WTC11 (cell line): ENCODE data around the gene PLA2G12B. TPM values are rescaled to one million over a fixed set of nuclear protein-coding genes. Genes with fewer than 3 reads are reported as not detected.

Experiments used
- ATAC-seq: fragments of 200-7000 bp; cut with Tn5 transposase; 2 replicates; pipeline ENCODE4 v1.10.0; 2021; ENCODE audit warnings: mild to moderate bottlenecking, moderate library complexity
- CTCF ChIA-PET: fragments of 300-600 bp; sonication (Branson Sonifier 250); formaldehyde crosslinking; loops from one replicate; lab custom pipeline; 2021; ENCODE audit warnings: antibody characterized with exemption; lab: Charles Lee
- POLR2A ChIA-PET: fragments of 350-600 bp; sonication (Branson Sonifier 250); formaldehyde crosslinking; loops from one replicate; lab custom pipeline; 2021; ENCODE audit warnings: antibody characterized with exemption; lab: Charles Lee
- DNase-seq: peaks from one replicate; pipeline ENCODE4 v3.0.0; 2021; ENCODE audit warnings: low spot score
- H3K27ac Mint-ChIP-seq: 2 replicates; pipeline ENCODE4 v1.8.0; 2021; ENCODE audit warnings: mixed read lengths
- H3K27me3 Mint-ChIP-seq: 2 replicates; pipeline ENCODE4 v1.8.0; 2021; ENCODE audit warnings: low read depth, mild to moderate bottlenecking, moderate library complexity, mixed read lengths
- H3K36me3 Mint-ChIP-seq: 2 replicates; pipeline ENCODE4 v1.8.0; 2021; ENCODE audit warnings: mixed read lengths
- H3K4me1 Mint-ChIP-seq: 2 replicates; pipeline ENCODE4 v1.8.0; 2022; ENCODE audit warnings: mixed read lengths
- H3K4me3 Mint-ChIP-seq: 2 replicates; pipeline ENCODE4 v1.8.0; 2021; ENCODE audit warnings: mild to moderate bottlenecking, moderate library complexity, mixed read lengths
- H3K9me3 Mint-ChIP-seq: 2 replicates; pipeline ENCODE4 v1.8.0; 2021; ENCODE audit warnings: mixed read lengths
- ATF1 ChIP-seq: sonication (generic); formaldehyde crosslinking; IDR thresholded peaks from 2 replicates; pipeline ENCODE4 v1.8.1; 2023; ENCODE audit warnings: mild to moderate bottlenecking, moderate library complexity, missing genetic modification reagents
- CBFB ChIP-seq: sonication (generic); formaldehyde crosslinking; IDR thresholded peaks from 2 replicates; pipeline ENCODE4 v1.8.1; 2022; ENCODE audit warnings: mild to moderate bottlenecking, low read depth, missing genetic modification reagents
- ETV6 ChIP-seq: sonication (generic); formaldehyde crosslinking; IDR thresholded peaks from 2 replicates; pipeline ENCODE4 v1.8.1; 2022; ENCODE audit warnings: mild to moderate bottlenecking, missing genetic modification reagents
- GRHL2 ChIP-seq: fragments of 250-450 bp; sonication (Bioruptor Pico); IDR thresholded peaks from 2 replicates; pipeline ENCODE4 v1.8.0; 2022; ENCODE audit warnings: mild to moderate bottlenecking, moderate library complexity; ENCODE audit not compliant: insufficient replicate concordance, severe bottlenecking
- HMGXB4 ChIP-seq: sonication (generic); formaldehyde crosslinking; IDR thresholded peaks from 2 replicates; pipeline ENCODE4 v1.8.1; 2023; ENCODE audit warnings: mild to moderate bottlenecking, moderate library complexity, missing genetic modification reagents
- KAT7 ChIP-seq: sonication (generic); formaldehyde crosslinking; IDR thresholded peaks from 2 replicates; pipeline ENCODE4 v1.8.1; 2023; ENCODE audit warnings: missing genetic modification reagents, mild to moderate bottlenecking, borderline replicate concordance
- MAX ChIP-seq: sonication (generic); formaldehyde crosslinking; IDR thresholded peaks from 2 replicates; pipeline ENCODE4 v1.8.0; 2022; ENCODE audit warnings: mild to moderate bottlenecking, missing genetic modification reagents
- NFE2L1 ChIP-seq: sonication (generic); formaldehyde crosslinking; IDR thresholded peaks from 2 replicates; pipeline ENCODE4 v1.8.1; 2023; ENCODE audit warnings: missing genetic modification reagents
- NFYB ChIP-seq: sonication (generic); formaldehyde crosslinking; conservative IDR thresholded peaks from 2 replicates; pipeline ENCODE4 v1.8.0; 2022; ENCODE audit warnings: low read depth, missing genetic modification reagents
- NR2C2 ChIP-seq: sonication (generic); formaldehyde crosslinking; IDR thresholded peaks from 2 replicates; pipeline ENCODE4 v1.8.0; 2022; ENCODE audit warnings: mild to moderate bottlenecking, missing genetic modification reagents
- OVOL2 ChIP-seq: fragments of 250-450 bp; sonication (Bioruptor Pico); IDR thresholded peaks from 2 replicates; pipeline ENCODE4 v1.9.0; 2021; ENCODE audit warnings: mild to moderate bottlenecking, borderline replicate concordance
- RELA ChIP-seq: sonication (generic); formaldehyde crosslinking; IDR thresholded peaks from 2 replicates; pipeline ENCODE4 v1.8.1; 2022; ENCODE audit warnings: missing genetic modification reagents, mild to moderate bottlenecking, borderline replicate concordance
- TEAD1 ChIP-seq: sonication (generic); formaldehyde crosslinking; IDR thresholded peaks from 2 replicates; pipeline ENCODE4 v1.8.0; 2022; ENCODE audit warnings: mild to moderate bottlenecking, missing genetic modification reagents
- TEAD4 ChIP-seq: sonication (generic); formaldehyde crosslinking; IDR thresholded peaks from 2 replicates; pipeline ENCODE4 v1.8.0; 2022; ENCODE audit warnings: mild to moderate bottlenecking, missing genetic modification reagents
- TP53 ChIP-seq: sonication (generic); formaldehyde crosslinking; IDR thresholded peaks from 2 replicates; pipeline ENCODE4 v1.8.1; 2023; ENCODE audit warnings: mild to moderate bottlenecking, missing genetic modification reagents
- ZMAT4 ChIP-seq: fragments of 250-450 bp; sonication (Bioruptor Pico); IDR thresholded peaks from 2 replicates; pipeline ENCODE4 v1.9.0; 2021; ENCODE audit warnings: mild to moderate bottlenecking
- ZNF232 ChIP-seq: sonication (generic); formaldehyde crosslinking; IDR thresholded peaks from 2 replicates; pipeline ENCODE4 v1.8.0; 2022; ENCODE audit warnings: mild to moderate bottlenecking, missing genetic modification reagents
- ZNF512 ChIP-seq: sonication (generic); formaldehyde crosslinking; IDR thresholded peaks from 2 replicates; pipeline ENCODE4 v1.8.1; 2022; ENCODE audit warnings: missing genetic modification reagents, borderline replicate concordance
- ZNF671 ChIP-seq: fragments of 250-450 bp; sonication (Bioruptor Pico); IDR thresholded peaks from 2 replicates; pipeline ENCODE4 v1.8.0; 2021; ENCODE audit warnings: mild to moderate bottlenecking
- total RNA-seq: library from RNA; stranded (reverse); gene quantifications from 3 replicates; pipeline ENCODE4 v1.2.3, GENCODE V29; 2021
- TF ChIP-seq, protein P1 (sequence below): fragments of 250-450 bp; sonication (Bioruptor Pico); IDR thresholded peaks from 2 replicates; pipeline ENCODE4 v2.1.2; 2022; ENCODE audit warnings: mild to moderate bottlenecking, moderate library complexity
- TF ChIP-seq, protein P2 (sequence below): sonication (generic); formaldehyde crosslinking; conservative IDR thresholded peaks from 2 replicates; pipeline ENCODE4 v1.8.1; 2022; ENCODE audit warnings: mild to moderate bottlenecking, missing genetic modification reagents
- TF ChIP-seq, protein P3 (sequence below): fragments of 250-450 bp; sonication (Bioruptor Pico); IDR thresholded peaks from 2 replicates; pipeline ENCODE4 v1.8.0; 2021; ENCODE audit warnings: mild to moderate bottlenecking
- TF ChIP-seq, protein P4 (sequence below): sonication (generic); formaldehyde crosslinking; IDR thresholded peaks from 2 replicates; pipeline ENCODE4 v1.8.1; 2022; ENCODE audit warnings: mild to moderate bottlenecking, moderate library complexity, missing genetic modification reagents

The PLA2G12B gene
- total RNA-seq, 1 experiment from 2014 or later = not detected

DNA sequence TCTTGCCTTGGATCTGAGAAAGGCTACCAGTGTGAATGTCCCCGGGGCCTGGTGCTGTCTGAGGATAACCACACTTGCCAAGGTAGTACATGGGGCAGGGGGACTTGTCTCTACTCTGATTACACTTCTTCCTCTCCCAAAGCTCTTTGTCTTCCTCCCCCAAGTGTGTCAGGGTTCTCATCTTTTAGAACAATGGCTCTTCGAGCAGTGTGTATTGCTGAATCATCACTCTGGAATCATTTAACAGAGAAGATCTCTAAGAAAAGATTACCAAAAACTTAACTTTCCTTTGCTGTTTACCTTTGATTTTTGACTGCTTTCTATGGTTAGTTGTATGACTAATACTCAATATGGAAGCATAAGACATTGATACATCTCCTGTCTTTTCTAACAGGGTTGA lies 42.8 kb downstream of the PLA2G12B start (continued):
- TF ChIP-seq, protein P1, sequence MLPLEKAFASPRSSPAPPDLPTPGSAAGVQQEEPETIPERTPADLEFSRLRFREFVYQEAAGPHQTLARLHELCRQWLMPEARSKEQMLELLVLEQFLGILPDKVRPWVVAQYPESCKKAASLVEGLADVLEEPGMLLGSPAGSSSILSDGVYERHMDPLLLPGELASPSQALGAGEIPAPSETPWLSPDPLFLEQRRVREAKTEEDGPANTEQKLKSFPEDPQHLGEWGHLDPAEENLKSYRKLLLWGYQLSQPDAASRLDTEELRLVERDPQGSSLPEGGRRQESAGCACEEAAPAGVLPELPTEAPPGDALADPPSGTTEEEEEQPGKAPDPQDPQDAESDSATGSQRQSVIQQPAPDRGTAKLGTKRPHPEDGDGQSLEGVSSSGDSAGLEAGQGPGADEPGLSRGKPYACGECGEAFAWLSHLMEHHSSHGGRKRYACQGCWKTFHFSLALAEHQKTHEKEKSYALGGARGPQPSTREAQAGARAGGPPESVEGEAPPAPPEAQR (CRISPR knock-in tag) = no peak
- TF ChIP-seq, all 79 proteins: peak for 0

DNA sequence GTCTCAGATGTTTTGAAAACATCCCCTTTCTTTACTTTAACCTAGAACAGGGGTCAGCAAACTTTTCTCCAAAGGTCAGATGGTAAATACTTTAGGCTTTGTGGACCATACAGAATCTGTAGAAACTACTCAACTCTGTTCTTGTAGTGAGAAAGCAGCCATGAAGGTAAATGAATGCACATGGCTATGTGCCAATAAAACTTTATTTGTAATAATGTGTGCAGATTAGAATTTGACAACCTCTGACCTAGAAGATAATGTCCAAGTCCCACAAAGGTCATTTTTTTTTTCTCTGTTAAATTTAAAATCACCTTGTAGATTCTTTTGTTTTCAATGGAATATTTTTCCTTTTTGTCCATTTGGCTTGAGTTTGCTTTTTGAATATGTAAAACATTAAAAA lies 43.9 kb downstream of the PLA2G12B start:
- Mint-ChIP-seq H3K36me3 (no peaks in the 10 kb centered on the region), H3K27me3 (no peaks in the 10 kb centered on the region), H3K4me3 (no peak overlapping the region), H3K27ac (no peak overlapping the region), H3K9me3 (no peaks in the 10 kb centered on the region), H3K4me1 (peaks cover 9% of the 10 kb centered on the region)
- ATAC-seq (no peak), DNase-seq (no peak)
- CTCF ChIA-PET = no interaction called here
- POLR2A ChIA-PET = no interaction called here
- TF ChIP-seq ZNF232 (CRISPR knock-in tag) (no peak), TEAD1 (CRISPR knock-in tag) (no peak), ZNF512 (CRISPR knock-in tag) (no peak), TEAD4 (CRISPR knock-in tag) (no peak), NFYB (CRISPR knock-in tag) (no peak), CBFB (no peak), ATF1 (no peak)

- POLR2A ChIA-PET = no interaction called here
- no peak for TF ChIP-seq MAX (CRISPR knock-in tag)
- no peak for TF ChIP-seq ZNF671 (CRISPR knock-in tag)
- TF ChIP-seq RELA (CRISPR knock-in tag) = no peak
- TF ChIP-seq, protein P2, sequence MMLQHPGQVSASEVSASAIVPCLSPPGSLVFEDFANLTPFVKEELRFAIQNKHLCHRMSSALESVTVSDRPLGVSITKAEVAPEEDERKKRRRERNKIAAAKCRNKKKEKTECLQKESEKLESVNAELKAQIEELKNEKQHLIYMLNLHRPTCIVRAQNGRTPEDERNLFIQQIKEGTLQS (CRISPR knock-in tag) = no peak
- TF ChIP-seq TP53 (CRISPR knock-in tag) = no peak
- TF ChIP-seq OVOL2 (CRISPR knock-in tag) = no peak
- DNase-seq = no peak
- no peak for ATAC-seq
- H3K4me1 Mint-ChIP-seq = peaks cover 2% of the 10 kb centered on the region; the same call in 1 of the 2 replicates
- H3K27ac Mint-ChIP-seq = no peak overlapping the region
- H3K9me3 Mint-ChIP-seq = peaks cover 15% of the 10 kb centered on the region
- H3K27me3 Mint-ChIP-seq = no peaks in the 10 kb centered on the region
- H3K4me3 Mint-ChIP-seq = no peak overlapping the region
- CTCF ChIA-PET = no interaction called here
- H3K36me3 Mint-ChIP-seq = peaks cover 8% of the 10 kb centered on the region
Observed at GRCh38 chr10:72906446-72906845, 48.2 kb downstream of the PLA2G12B start.

GRCh38 chr10:72904806-72905205 lies 49.8 kb downstream of the PLA2G12B start:
- TF ChIP-seq RELA (CRISPR knock-in tag) (no peak), NFE2L1 (CRISPR knock-in tag) (no peak), NR2C2 (CRISPR knock-in tag) (no peak), HMGXB4 (CRISPR knock-in tag) (no peak), ZMAT4 (CRISPR knock-in tag) (no peak), GRHL2 (no peak), KAT7 (no peak), ETV6 (no peak)
- TF ChIP-seq, protein P3, sequence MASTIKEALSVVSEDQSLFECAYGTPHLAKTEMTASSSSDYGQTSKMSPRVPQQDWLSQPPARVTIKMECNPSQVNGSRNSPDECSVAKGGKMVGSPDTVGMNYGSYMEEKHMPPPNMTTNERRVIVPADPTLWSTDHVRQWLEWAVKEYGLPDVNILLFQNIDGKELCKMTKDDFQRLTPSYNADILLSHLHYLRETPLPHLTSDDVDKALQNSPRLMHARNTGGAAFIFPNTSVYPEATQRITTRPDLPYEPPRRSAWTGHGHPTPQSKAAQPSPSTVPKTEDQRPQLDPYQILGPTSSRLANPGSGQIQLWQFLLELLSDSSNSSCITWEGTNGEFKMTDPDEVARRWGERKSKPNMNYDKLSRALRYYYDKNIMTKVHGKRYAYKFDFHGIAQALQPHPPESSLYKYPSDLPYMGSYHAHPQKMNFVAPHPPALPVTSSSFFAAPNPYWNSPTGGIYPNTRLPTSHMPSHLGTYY (CRISPR knock-in tag) = no peak
- TF ChIP-seq, protein P4, sequence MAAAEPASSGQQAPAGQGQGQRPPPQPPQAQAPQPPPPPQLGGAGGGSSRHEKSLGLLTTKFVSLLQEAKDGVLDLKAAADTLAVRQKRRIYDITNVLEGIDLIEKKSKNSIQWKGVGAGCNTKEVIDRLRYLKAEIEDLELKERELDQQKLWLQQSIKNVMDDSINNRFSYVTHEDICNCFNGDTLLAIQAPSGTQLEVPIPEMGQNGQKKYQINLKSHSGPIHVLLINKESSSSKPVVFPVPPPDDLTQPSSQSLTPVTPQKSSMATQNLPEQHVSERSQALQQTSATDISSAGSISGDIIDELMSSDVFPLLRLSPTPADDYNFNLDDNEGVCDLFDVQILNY (CRISPR knock-in tag) = no peak
- no peaks in the 10 kb centered on the region for H3K27me3 Mint-ChIP-seq
- H3K27ac Mint-ChIP-seq = no peak overlapping the region

More at GRCh38 chr10:72904806-72905205, 49.8 kb downstream of the PLA2G12B start:
- ATAC-seq (no peak), DNase-seq (no peak)
- Mint-ChIP-seq H3K9me3 (peaks cover 15% of the 10 kb centered on the region), H3K36me3 (peaks cover 8% of the 10 kb centered on the region), H3K4me3 (no peak overlapping the region), H3K4me1 (peaks cover 2% of the 10 kb centered on the region; the same call in 1 of the 2 replicates)
- ChIA-PET POLR2A (no interaction called here), CTCF (no interaction called here)
